Measurements from ENCODE around the gene USP10. TPM values are rescaled to one million over a fixed set of nuclear protein-coding genes. Genes with fewer than 3 reads are reported as not detected.

The USP10 gene
- total RNA-seq, 1 donor: 61.7 TPM

DNA sequence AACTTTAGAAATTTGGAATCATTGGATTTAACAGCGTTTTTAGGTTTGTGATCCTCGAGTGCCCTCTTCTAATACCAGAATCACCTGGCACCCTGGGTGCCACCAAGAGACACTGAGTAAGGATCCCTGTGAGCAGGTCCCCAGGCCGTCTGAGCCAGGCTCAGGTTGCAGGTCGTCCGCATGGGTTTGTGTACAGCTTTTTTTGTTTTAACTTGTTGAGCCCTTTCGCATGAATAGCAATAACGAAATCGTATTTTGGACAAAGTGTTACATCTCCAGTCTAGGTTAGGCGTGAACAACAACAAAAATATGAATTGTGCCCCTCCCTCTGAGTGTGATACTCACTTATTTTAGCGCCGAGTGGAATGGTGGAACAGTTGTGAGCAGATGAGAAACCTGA, 10.9 kb downstream of the USP10 start:
- TF ChIP-seq, protein P1, sequence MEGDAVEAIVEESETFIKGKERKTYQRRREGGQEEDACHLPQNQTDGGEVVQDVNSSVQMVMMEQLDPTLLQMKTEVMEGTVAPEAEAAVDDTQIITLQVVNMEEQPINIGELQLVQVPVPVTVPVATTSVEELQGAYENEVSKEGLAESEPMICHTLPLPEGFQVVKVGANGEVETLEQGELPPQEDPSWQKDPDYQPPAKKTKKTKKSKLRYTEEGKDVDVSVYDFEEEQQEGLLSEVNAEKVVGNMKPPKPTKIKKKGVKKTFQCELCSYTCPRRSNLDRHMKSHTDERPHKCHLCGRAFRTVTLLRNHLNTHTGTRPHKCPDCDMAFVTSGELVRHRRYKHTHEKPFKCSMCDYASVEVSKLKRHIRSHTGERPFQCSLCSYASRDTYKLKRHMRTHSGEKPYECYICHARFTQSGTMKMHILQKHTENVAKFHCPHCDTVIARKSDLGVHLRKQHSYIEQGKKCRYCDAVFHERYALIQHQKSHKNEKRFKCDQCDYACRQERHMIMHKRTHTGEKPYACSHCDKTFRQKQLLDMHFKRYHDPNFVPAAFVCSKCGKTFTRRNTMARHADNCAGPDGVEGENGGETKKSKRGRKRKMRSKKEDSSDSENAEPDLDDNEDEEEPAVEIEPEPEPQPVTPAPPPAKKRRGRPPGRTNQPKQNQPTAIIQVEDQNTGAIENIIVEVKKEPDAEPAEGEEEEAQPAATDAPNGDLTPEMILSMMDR (IDR thresholded peaks at IDR 0.05; ENCODE audit: insufficient read depth, low read length): no peak
- DNase-seq (ENCODE audit: low read depth): no peak
- H3K4me3 ChIP-seq (ENCODE audit: low read depth, low read length): no peak overlapping the region

DNA sequence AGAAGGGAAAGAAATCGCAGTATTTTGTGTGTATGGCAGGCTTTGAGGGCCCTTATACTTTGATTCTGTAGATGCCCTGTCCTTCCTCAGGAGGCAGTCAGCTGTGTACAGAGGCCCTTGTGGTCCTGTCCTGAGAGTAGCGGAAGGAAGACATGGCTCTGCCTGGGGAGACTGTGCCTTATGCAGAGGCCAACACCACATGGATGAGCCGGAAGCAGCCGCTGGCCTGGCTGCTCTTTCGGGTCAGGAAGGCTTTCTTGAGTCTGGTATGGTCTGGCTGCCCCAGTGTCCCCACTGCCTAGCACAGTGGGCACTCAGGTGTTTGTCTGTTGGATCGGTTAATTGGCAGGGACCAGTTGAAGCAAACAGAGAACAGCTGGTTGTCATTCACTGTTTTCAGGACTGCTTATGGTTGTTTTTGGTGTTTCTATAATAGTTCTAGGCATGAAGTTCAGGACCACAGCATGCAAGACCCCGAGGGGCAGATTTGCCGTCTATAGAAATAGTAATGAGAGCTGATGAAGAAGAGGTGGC, 12.4 kb downstream of the USP10 start:
- TF ChIP-seq, protein P1 (IDR thresholded peaks at IDR 0.05; ENCODE audit: insufficient read depth, low read length): no peak
- H3K4me3 ChIP-seq (ENCODE audit: low read depth, low read length): no peak overlapping the region
- DNase-seq (ENCODE audit: low read depth): no peak

DNA sequence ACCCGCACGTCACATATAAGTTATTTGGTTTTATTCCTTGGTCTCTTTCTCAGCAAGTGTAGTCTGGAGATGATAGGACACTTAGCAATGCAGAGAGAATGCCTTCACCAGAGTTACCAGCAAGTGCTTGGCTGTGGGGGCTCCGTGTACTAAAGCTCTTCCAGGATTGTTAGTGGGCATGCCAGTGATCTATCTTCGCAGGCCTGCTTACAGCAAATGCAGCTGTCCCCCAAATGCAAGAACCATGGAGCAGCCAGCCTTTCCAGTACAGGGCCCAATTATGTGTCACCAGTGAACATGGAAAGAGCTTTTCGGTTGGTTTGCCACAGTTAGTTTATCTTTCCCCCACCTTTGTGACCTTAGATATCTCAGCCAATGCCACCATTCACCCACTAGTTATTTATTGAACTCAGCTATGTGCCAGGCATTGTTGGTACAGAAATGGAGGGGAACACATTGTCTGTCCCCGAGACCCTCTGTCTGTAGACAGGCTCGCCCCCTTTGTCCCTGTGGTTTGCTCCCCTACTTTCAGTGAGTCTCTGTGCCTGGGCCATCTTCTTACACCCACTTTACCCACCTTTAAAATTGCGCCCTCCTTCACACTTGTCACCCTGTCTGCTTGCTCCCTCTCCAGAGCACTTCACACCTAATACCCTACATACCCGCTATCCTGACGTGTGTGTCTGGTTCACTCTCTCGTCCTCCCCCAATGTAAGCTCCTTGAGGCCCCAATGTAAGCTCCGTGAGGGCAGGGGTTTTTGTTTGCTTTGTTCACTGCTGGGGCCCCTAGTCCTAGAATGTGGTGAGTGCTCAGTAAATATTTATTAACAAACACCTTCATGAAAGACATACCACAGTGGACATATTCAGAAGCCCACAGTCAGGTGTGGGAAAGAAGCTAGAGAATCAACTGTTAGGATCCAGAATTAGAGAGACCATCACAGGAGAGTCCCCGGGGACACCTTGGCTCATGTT, 13.3 kb downstream of the USP10 start:
- TF ChIP-seq, protein P1 (IDR thresholded peaks at IDR 0.05; ENCODE audit: insufficient read depth, low read length): no peak
- DNase-seq (ENCODE audit: low read depth): no peak

DNA sequence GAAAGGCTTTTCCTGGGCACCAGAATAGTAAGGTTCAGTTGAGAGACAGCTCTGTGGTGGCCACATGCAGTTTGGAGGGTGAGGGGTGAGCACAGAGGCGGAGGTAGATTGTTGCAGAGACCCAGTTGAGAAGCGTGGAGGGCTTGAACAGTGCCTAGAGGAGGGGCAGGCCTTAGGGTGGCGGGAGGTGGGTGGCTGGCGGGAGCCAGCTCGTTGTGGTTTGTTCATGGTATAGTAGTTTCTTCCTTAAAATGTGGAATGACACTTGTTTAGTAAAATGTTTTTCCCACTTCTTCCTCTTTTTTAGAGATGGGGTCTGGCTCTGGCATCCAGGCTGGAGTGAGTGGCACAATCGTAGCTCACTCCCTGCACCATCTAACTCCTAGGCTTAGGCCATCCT, 14.2 kb downstream of the USP10 start:
- no peak overlapping the region for H3K4me3 ChIP-seq (ENCODE audit: low read depth, low read length)
- TF ChIP-seq, protein P1 (IDR thresholded peaks at IDR 0.05; ENCODE audit: insufficient read depth, low read length): no peak
- no peak for DNase-seq (ENCODE audit: low read depth)

More for the DNA sequence above, 13.3 kb downstream of the USP10 start:
- H3K4me3 ChIP-seq (ENCODE audit: low read depth, low read length): no peak overlapping the region

DNA sequence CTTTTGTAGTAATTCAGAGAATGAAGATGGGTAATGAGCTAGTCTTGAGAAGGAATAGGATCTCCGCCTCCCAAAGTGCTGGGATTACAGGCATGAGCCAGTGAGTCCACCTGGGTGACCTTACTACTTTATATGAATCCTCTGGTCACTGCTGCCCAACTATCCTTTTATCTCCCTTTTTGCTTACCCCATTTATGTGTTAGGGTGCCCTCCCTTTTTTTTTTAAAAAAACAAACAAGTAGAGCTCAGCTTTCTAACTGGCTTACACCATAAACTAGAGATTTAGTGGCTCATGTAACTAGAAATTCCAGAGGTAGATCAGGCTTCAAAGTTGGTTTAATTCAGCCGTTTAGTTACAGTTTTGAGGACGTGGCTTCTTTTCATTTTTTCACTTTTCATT, 15.6 kb downstream of the USP10 start:
- no peak for DNase-seq (ENCODE audit: low read depth)
- TF ChIP-seq, protein P1 (IDR thresholded peaks at IDR 0.05; ENCODE audit: insufficient read depth, low read length): no peak

DNA sequence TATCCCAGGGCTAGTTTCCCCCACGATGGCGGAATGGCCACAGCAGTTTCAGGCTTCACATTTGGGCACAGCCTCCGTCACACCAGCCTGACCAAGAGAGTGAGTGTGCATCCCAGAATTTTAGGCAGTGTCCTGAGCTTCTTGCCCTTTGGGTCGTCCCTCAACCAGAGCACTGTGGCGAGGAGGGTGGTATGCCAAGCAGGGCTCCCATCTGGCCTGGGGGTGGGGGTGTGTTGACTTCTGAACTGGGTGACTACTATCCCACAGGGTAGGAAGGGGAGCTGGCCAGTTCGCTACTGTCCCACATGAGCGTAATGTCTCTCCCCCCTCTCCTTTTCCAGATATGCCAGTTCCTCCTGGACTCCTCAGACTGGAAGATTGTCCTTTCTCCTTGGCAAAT, 16.1 kb downstream of the USP10 start:
- no peak for DNase-seq (ENCODE audit: low read depth)
- TF ChIP-seq, protein P1 (IDR thresholded peaks at IDR 0.05; ENCODE audit: insufficient read depth, low read length): no peak
- no peak overlapping the region for H3K4me3 ChIP-seq (ENCODE audit: low read depth, low read length)

More for the DNA sequence above, 15.6 kb downstream of the USP10 start:
- H3K4me3 ChIP-seq (ENCODE audit: low read depth, low read length): no peak overlapping the region

Data from fibroblast of the aortic adventitia (primary cell).